B cell (primary cell): ENCODE data around the gene ZNF304. TPM values are rescaled to one million over a fixed set of nuclear protein-coding genes. Genes with fewer than 3 reads are reported as not detected.

ENCODE experiments used
- ATAC-seq: fragments of 200-7000 bp; cut with Tn5 transposase; one replicate; pipeline ENCODE4 v1.10.0; 2021; ENCODE audit warnings: low read depth, mild to moderate bottlenecking, moderate number of reproducible peaks, moderate library complexity
- CTCF ChIA-PET: fragments of 350-600 bp; sonication (Branson Sonifier 250); formaldehyde crosslinking; loops from one replicate; lab custom pipeline; 2021; ENCODE audit warnings: antibody characterized with exemption, inconsistent platforms; lab: Charles Lee
- POLR2A ChIA-PET: fragments of 350-600 bp; sonication (Branson Sonifier 250); formaldehyde crosslinking; loops from one replicate; lab custom pipeline; 2021; ENCODE audit warnings: antibody characterized with exemption; lab: Charles Lee
- DNase-seq: peaks from one replicate; pipeline ENCODE4 v3.0.0; 2013
- H2AFZ ChIP-seq: 2 replicates; pipeline ENCODE4 v1.6.1; 2012; ENCODE audit warnings: mild to moderate bottlenecking, low read depth, low read length; ENCODE audit not compliant: insufficient read depth, poor library complexity, severe bottlenecking
- H3K27ac ChIP-seq, 2 donors: 1 replicate in 1 of 2; 2 replicates in 1 of 2; pipeline ENCODE4 v1.5.1; 2012 to 2013; ENCODE audit warnings: low read length in 2 of 2, mild to moderate bottlenecking in 2 of 2, moderate library complexity in 1 of 2
- H3K27me3 ChIP-seq, 4 experiments: fragments of 200-600 bp in 1 of 4; sonication (generic) in 1 of 4; replicated peaks in 1 of 4; 1 replicate in 2 of 4; 2 replicates in 2 of 4; pipeline versions ENCODE4 v1.6.1 to v1.7.0; 2013 to 2016; ENCODE audit warnings: low read length in 3 of 4, mild to moderate bottlenecking in 2 of 4, mixed read lengths in 1 of 4, moderate library complexity in 1 of 4; ENCODE audit not compliant: insufficient read depth in 4 of 4, control insufficient read depth in 3 of 4; ENCODE audit errors: control extremely low read depth in 1 of 4
- H3K36me3 ChIP-seq, 2 experiments: replicated peaks in 1 of 2; 1 replicate in 1 of 2; 2 replicates in 1 of 2; pipeline versions ENCODE4 v1.6.1 to v1.7.1; 2013; ENCODE audit warnings: low read length in 1 of 2; ENCODE audit not compliant: insufficient read depth in 2 of 2, control insufficient read depth in 1 of 2; ENCODE audit errors: control extremely low read depth in 1 of 2, extremely low read depth in 1 of 2
- H3K4me1 ChIP-seq, 2 donors: fragments of 200-600 bp in 1 of 2; sonication (generic) in 1 of 2; 1 replicate in 1 of 2; 2 replicates in 1 of 2; pipeline versions ENCODE4 v1.5.1 to v1.6.1; 2013 to 2017; ENCODE audit warnings: low read length in 2 of 2; ENCODE audit not compliant: control insufficient read depth in 2 of 2, insufficient read depth in 2 of 2
- H3K4me2 ChIP-seq: replicated peaks from 2 replicates; pipeline ENCODE3; 2012; ENCODE audit warnings: mild to moderate bottlenecking, low read depth, low read length; ENCODE audit not compliant: poor library complexity, severe bottlenecking
- H3K4me3 ChIP-seq, 5 experiments: fragments of 200-600 bp in 1 of 5; sonication (generic) in 1 of 5; 1 replicate in 3 of 5; 2 replicates in 2 of 5; pipeline versions ENCODE4 v1.5.1 to v1.7.0; 2011 to 2016; ENCODE audit warnings: low read length in 4 of 5, mild to moderate bottlenecking in 4 of 5, low read depth in 2 of 5, control low read depth in 1 of 5, moderate library complexity in 1 of 5; ENCODE audit not compliant: insufficient read depth in 1 of 5; ENCODE audit errors: control extremely low read depth in 1 of 5, extremely low read depth in 1 of 5
- H3K79me2 ChIP-seq: fragments of 200-600 bp; sonication (generic); one replicate; pipeline ENCODE4 v1.6.0; 2016; ENCODE audit warnings: low read length; ENCODE audit not compliant: control insufficient read depth, insufficient read depth
- H3K9ac ChIP-seq: fragments of 200-600 bp; sonication (generic); 2 replicates; pipeline ENCODE4 v1.6.1; 2017; ENCODE audit warnings: mild to moderate bottlenecking, low read length, moderate library complexity
- H3K9me3 ChIP-seq, 3 donors: one replicate each; pipeline versions ENCODE4 v1.6.1 to v1.7.1; 2013; ENCODE audit warnings: low read length in 2 of 3; ENCODE audit not compliant: control insufficient read depth in 2 of 3, insufficient read depth in 1 of 3; ENCODE audit errors: control extremely low read depth in 1 of 3
- H4K20me1 ChIP-seq: 2 replicates; pipeline ENCODE4 v1.6.0; 2012; ENCODE audit warnings: mild to moderate bottlenecking, low read length; ENCODE audit not compliant: insufficient read depth, control insufficient read depth, poor library complexity, severe bottlenecking
- H3K27ac Mint-ChIP-seq: one replicate; pipeline ENCODE4 v1.8.0; 2021; ENCODE audit warnings: mixed read lengths
- H3K27me3 Mint-ChIP-seq: one replicate; pipeline ENCODE4 v1.8.0; 2021; ENCODE audit warnings: mixed read lengths
- H3K4me1 Mint-ChIP-seq: one replicate; pipeline ENCODE4 v1.8.0; 2021; ENCODE audit warnings: mixed read lengths
- H3K4me3 Mint-ChIP-seq: one replicate; pipeline ENCODE4 v1.8.0; 2021; ENCODE audit warnings: mixed read lengths
- H3K9me3 Mint-ChIP-seq: one replicate; pipeline ENCODE4 v1.8.0; 2022; ENCODE audit warnings: mixed read lengths; ENCODE audit not compliant: insufficient read depth
- EZH2 ChIP-seq: IDR thresholded peaks from 2 replicates; pipeline ENCODE4 v1.6.1; 2012; ENCODE audit warnings: borderline replicate concordance, low read depth, mild to moderate bottlenecking, moderate library complexity, low read length; ENCODE audit not compliant: insufficient read depth, poor library complexity, severe bottlenecking
- WGBS: methylation state at CpG from one replicate; pipeline ENCODE4 v1.1.5; 2013; ENCODE audit warnings: missing lambda C conversion rate; ENCODE audit not compliant: insufficient coverage; 5-methylcytosine and 5-hydroxymethylcytosine counted together
- intact Hi-C: fragments of 100-400 bp; cut with micrococcal nuclease; formaldehyde crosslinking; loops from one replicate; pipeline ENCODE4 v1.10.0; 2022
- polyA plus RNA-seq: library from polyadenylated mRNA; depleted of rRNA; stranded (reverse); fragments of >200 nt; gene quantifications from 2 replicates; pipeline ENCODE4 v1.2.3, GENCODE V29; 2012
- total RNA-seq, 2 donors: library from RNA; stranded (reverse); fragments of 120-200 nt in 1 of 2; gene quantifications; 1 replicate in 1 of 2; 2 replicates in 1 of 2; pipeline versions ENCODE4 v1.2.3 to v1.2.4, GENCODE V29; 2013 to 2022
- TF ChIP-seq, protein P1 (sequence below): fragments of 200-600 bp; IDR thresholded peaks from one replicate; pipeline ENCODE4 v1.8.0; 2022; ENCODE audit warnings: antibody characterized with exemption, mild to moderate bottlenecking

ZNF304 gene
- total and polyA plus RNA-seq, 2 donors (not counting 1 experiment from before 2014, with no cell fraction given) = 5.0 to 16.2 TPM

DNA sequence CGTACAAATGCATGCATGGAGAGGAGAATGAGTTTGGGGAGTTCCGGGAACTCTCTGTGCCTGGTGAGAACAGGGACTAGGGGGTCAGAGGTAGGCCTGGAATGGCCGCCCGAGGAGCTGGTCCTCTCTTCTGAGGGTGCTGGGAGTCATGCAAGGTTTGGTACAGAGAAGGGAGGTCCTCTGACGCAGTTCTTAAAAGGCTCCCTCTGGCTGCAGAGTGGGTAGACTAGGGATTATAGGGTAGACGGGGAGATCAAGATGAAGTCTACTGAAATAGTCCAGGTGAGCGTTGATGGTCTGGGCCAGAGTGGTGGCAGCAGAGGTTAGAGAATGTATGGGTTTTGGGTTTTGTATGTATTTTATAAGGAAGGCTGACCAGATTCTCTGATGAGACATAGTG lies 796 bp downstream of the ZNF304 start:
- Mint-ChIP-seq H3K27me3 (peaks cover 4% of the 10 kb centered on the region), H3K4me3 (peak overlapping the region; percentile 97), H3K4me1 (peaks cover 31% of the 10 kb centered on the region), H3K27ac (peak overlapping the region; percentile 90), H3K9me3 (peaks cover 5% of the 10 kb centered on the region)
- ATAC-seq (no peak), DNase-seq (peak; percentile 25)
- Histone ChIP-seq H3K79me2 (peaks cover 27% of the 10 kb centered on the region), H2AFZ (peak overlapping the region; percentile 89), H4K20me1 (no peaks in the 10 kb centered on the region), H3K4me3 (peak overlapping the region; percentile 66 to 97 (median 87)), H3K9ac (peak overlapping the region; percentile 88), H3K4me2 (peak overlapping the region; percentile 93), H3K4me1 (peaks cover 15 to 19% of the 10 kb centered on the region in 2 donors), H3K27me3 (no peaks in the 10 kb centered on the region), H3K27ac (peak overlapping the region; percentile 50 to 86), H3K9me3 (peaks cover 0 to 23% (median 0%) of the 10 kb centered on the region in 3 donors), H3K36me3 (peaks cover 21 to 31% of the 10 kb centered on the region in 2 experiments)
- no peak for TF ChIP-seq EZH2
- TF ChIP-seq, protein P1, sequence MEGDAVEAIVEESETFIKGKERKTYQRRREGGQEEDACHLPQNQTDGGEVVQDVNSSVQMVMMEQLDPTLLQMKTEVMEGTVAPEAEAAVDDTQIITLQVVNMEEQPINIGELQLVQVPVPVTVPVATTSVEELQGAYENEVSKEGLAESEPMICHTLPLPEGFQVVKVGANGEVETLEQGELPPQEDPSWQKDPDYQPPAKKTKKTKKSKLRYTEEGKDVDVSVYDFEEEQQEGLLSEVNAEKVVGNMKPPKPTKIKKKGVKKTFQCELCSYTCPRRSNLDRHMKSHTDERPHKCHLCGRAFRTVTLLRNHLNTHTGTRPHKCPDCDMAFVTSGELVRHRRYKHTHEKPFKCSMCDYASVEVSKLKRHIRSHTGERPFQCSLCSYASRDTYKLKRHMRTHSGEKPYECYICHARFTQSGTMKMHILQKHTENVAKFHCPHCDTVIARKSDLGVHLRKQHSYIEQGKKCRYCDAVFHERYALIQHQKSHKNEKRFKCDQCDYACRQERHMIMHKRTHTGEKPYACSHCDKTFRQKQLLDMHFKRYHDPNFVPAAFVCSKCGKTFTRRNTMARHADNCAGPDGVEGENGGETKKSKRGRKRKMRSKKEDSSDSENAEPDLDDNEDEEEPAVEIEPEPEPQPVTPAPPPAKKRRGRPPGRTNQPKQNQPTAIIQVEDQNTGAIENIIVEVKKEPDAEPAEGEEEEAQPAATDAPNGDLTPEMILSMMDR = no peak
- 29% methylated on average over 7 of the region's 7 CpGs for WGBS
- intact Hi-C loops = loop anchor here (1.0 kb wide), 5 partner anchors 11 to 112 kb away; partner anchors contain the start of genes TRAPPC2B, ZNF17, ZNF460 and ZNF543
- CTCF ChIA-PET = no interaction called here
- POLR2A ChIA-PET = no interaction called here

DNA sequence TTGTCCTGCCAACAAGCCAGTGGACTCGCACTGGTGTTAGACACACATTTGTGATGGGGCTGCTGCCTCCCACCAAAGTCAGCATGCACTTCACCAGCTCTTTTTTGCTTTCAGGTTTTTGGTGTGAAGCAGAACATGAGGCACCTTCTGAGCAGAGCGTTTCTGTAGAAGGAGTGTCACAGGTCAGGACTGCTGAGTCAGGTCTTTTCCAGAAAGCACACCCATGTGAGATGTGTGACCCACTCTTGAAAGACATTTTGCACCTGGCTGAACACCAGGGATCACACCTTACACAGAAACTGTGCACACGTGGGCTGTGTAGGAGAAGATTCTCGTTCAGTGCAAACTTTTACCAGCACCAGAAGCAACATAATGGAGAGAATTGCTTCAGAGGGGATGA lies 4.8 kb downstream of the ZNF304 start:
- TF ChIP-seq, protein P1 = no peak
- TF ChIP-seq EZH2 = no peak
- Histone ChIP-seq H2AFZ (no peak overlapping the region), H3K4me3 (no peak overlapping the region), H3K27ac (no peak overlapping the region), H3K9me3 (peaks cover 1 to 27% (median 7%) of the 10 kb centered on the region in 3 donors), H3K36me3 (peaks cover 24 to 49% of the 10 kb centered on the region in 2 experiments), H3K27me3 (no peaks in the 10 kb centered on the region), H3K4me2 (no peak overlapping the region), H4K20me1 (no peaks in the 10 kb centered on the region), H3K9ac (no peak overlapping the region), H3K79me2 (peaks cover 31% of the 10 kb centered on the region), H3K4me1 (peaks cover 13 to 15% of the 10 kb centered on the region in 2 donors)
- ATAC-seq (no peak), DNase-seq (no peak)
- WGBS = 100% methylated on average over 1 of the region's 4 CpGs
- intact Hi-C loops = no loop called here
- no peak overlapping the region for H3K4me3 Mint-ChIP-seq
- H3K4me1 Mint-ChIP-seq = peaks cover 27% of the 10 kb centered on the region
- no peaks in the 10 kb centered on the region for H3K27me3 Mint-ChIP-seq
- no peak overlapping the region for H3K27ac Mint-ChIP-seq
- CTCF ChIA-PET = no interaction called here
- H3K9me3 Mint-ChIP-seq = peaks cover 5% of the 10 kb centered on the region
- POLR2A ChIA-PET = no interaction called here
